Ishikawa (cell line): ENCODE results near the gene SLC16A12.

Source experiments
- EGR1 ChIP-seq: IDR thresholded peaks from 2 replicates; pipeline ENCODE4 v1.6.1; 2012
- EP300 ChIP-seq: IDR thresholded peaks from 2 replicates; pipeline ENCODE4 v1.6.1; 2012; ENCODE audit warnings: borderline replicate concordance
- NFIC ChIP-seq: IDR thresholded peaks from 2 replicates; pipeline ENCODE4 v1.6.1; 2012
- TAF1 ChIP-seq: IDR thresholded peaks from 2 replicates; pipeline ENCODE4 v1.6.1; 2012; ENCODE audit warnings: low read depth, mild to moderate bottlenecking
- TEAD4 ChIP-seq: IDR thresholded peaks from 2 replicates; pipeline ENCODE4 v1.6.1; 2012
- TF ChIP-seq, protein P1 (sequence below): IDR thresholded peaks from 2 replicates; pipeline ENCODE4 v1.6.1; 2012; ENCODE audit warnings: low read depth, mild to moderate bottlenecking

GRCh38 chr10:89552213-89552612, 16.8 kb upstream of the SLC16A12 start:
- no peak for TF ChIP-seq TEAD4
- no peak for TF ChIP-seq EP300
- TF ChIP-seq EGR1 = no peak
- no peak for TF ChIP-seq NFIC
- TF ChIP-seq, protein P1, sequence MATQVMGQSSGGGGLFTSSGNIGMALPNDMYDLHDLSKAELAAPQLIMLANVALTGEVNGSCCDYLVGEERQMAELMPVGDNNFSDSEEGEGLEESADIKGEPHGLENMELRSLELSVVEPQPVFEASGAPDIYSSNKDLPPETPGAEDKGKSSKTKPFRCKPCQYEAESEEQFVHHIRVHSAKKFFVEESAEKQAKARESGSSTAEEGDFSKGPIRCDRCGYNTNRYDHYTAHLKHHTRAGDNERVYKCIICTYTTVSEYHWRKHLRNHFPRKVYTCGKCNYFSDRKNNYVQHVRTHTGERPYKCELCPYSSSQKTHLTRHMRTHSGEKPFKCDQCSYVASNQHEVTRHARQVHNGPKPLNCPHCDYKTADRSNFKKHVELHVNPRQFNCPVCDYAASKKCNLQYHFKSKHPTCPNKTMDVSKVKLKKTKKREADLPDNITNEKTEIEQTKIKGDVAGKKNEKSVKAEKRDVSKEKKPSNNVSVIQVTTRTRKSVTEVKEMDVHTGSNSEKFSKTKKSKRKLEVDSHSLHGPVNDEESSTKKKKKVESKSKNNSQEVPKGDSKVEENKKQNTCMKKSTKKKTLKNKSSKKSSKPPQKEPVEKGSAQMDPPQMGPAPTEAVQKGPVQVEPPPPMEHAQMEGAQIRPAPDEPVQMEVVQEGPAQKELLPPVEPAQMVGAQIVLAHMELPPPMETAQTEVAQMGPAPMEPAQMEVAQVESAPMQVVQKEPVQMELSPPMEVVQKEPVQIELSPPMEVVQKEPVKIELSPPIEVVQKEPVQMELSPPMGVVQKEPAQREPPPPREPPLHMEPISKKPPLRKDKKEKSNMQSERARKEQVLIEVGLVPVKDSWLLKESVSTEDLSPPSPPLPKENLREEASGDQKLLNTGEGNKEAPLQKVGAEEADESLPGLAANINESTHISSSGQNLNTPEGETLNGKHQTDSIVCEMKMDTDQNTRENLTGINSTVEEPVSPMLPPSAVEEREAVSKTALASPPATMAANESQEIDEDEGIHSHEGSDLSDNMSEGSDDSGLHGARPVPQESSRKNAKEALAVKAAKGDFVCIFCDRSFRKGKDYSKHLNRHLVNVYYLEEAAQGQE = no peak
- no peak for TF ChIP-seq TAF1
